GM12878 (cell line): ENCODE measurements around the gene OAS1. TPM values are rescaled to one million over a fixed set of nuclear protein-coding genes. Genes with fewer than 3 reads are reported as not detected.

ENCODE experiments used
- ATAC-seq: fragments of 200-7000 bp; cut with Tn5 transposase; 3 replicates; pipeline ENCODE4 v1.9.1; 2020; ENCODE audit warnings: mild to moderate bottlenecking, moderate library complexity
- BruUV-seq: library from RNA; stranded (reverse); fragments of 400-500 nt; replicated peaks from 2 replicates; lab custom pipeline; 2021; lab: Mats Ljungman, UMichigan
- CTCF ChIA-PET: fragments of 300-600 bp; sonication (Branson Sonifier 250); formaldehyde crosslinking; extraction: SDS; loops from one replicate; lab custom pipeline; 2021; ENCODE audit warnings: inconsistent platforms; lab: Yijun Ruan, JAX
- POLR2A ChIA-PET: fragments of 350-600 bp; formaldehyde crosslinking; extraction: SDS; loops from one replicate; lab custom pipeline; 2021; ENCODE audit warnings: inconsistent platforms; lab: Charles Lee
- RAD21 ChIA-PET: fragments of 300-600 bp; sonication (Branson Sonifier 250); formaldehyde crosslinking; loops from one replicate; lab custom pipeline; 2023; ENCODE audit warnings: antibody characterized with exemption; ENCODE audit not compliant: unreplicated experiment; lab: Charles Lee
- SMC1A ChIA-PET: fragments of 300-600 bp; sonication (Branson Sonifier 250); formaldehyde crosslinking; loops from one replicate; lab custom pipeline; 2023; ENCODE audit not compliant: unreplicated experiment, uncharacterized antibody; lab: Charles Lee
- DNase-seq: peaks from one replicate; pipeline ENCODE4 v3.0.0-alpha.2; 2011; ENCODE audit warnings: low read depth, low spot score
- FAIRE-seq: peaks from 3 replicates; lab custom pipeline; 2011; peaks lifted over from hg19 to GRCh38; lab: Jason Lieb, UNC
- H2AFZ ChIP-seq: 2 replicates; pipeline ENCODE4 v1.6.0; 2011; ENCODE audit warnings: low read depth, low read length, control low read depth; ENCODE audit not compliant: control insufficient read depth
- H3K27ac ChIP-seq: 2 replicates; pipeline ENCODE4 v1.5.1; 2011; ENCODE audit warnings: control low read depth; ENCODE audit not compliant: control insufficient read depth, insufficient read depth
- H3K27me3 ChIP-seq, 2 experiments: replicated peaks in 1 of 2; 2 replicates each; pipeline versions ENCODE4 v1.6.0 to v1.6.1; 2011; ENCODE audit warnings: low read length in 1 of 2; ENCODE audit not compliant: control insufficient read depth in 2 of 2, insufficient read depth in 2 of 2
- H3K36me3 ChIP-seq, 2 experiments: 2 replicates each; pipeline ENCODE4 v1.5.1; 2011; ENCODE audit warnings: low read length in 1 of 2; ENCODE audit not compliant: control insufficient read depth in 2 of 2, insufficient read depth in 2 of 2
- H3K4me1 ChIP-seq: 2 replicates; pipeline ENCODE4 v1.6.1; 2011; ENCODE audit warnings: mild to moderate bottlenecking, low read length, moderate library complexity, mixed read lengths; ENCODE audit not compliant: control insufficient read depth, insufficient read depth
- H3K4me2 ChIP-seq: 2 replicates; pipeline ENCODE4 v1.6.0; 2011; ENCODE audit warnings: control low read depth; ENCODE audit not compliant: control insufficient read depth, insufficient read depth
- H3K4me3 ChIP-seq: fragments of 200-600 bp; sonication (generic); 2 replicates; pipeline ENCODE4 v1.5.1; 2016
- H3K79me2 ChIP-seq: 2 replicates; pipeline ENCODE4 v1.6.0; 2011; ENCODE audit warnings: low read length; ENCODE audit not compliant: control insufficient read depth, insufficient read depth
- H3K9ac ChIP-seq: 2 replicates; pipeline ENCODE4 v1.8.0; 2011; ENCODE audit warnings: low read length, control low read depth, mixed read lengths; ENCODE audit not compliant: control insufficient read depth, insufficient read depth
- H3K9me3 ChIP-seq: replicated peaks from 3 replicates; pipeline ENCODE4 v1.5.1; 2011; ENCODE audit warnings: mild to moderate bottlenecking, low read length; ENCODE audit not compliant: control insufficient read depth, insufficient read depth
- H4K20me1 ChIP-seq: 2 replicates; pipeline ENCODE4 v1.6.0; 2011; ENCODE audit not compliant: control insufficient read depth, insufficient read depth
- ASH2L ChIP-seq: fragments of 300-600, 200-600 bp; sonication (generic); IDR thresholded peaks from 2 replicates; pipeline ENCODE4 v1.6.1; 2017; ENCODE audit warnings: low read depth, mild to moderate bottlenecking, borderline replicate concordance
- BHLHE40 ChIP-seq, 2 experiments: fragments of 450-650 bp in 1 of 2; IDR thresholded peaks; 2 replicates each; pipeline ENCODE4 v1.6.1; 2011 to 2017; ENCODE audit warnings: low read depth in 2 of 2, borderline replicate concordance in 1 of 2, improper control_type of control experiment in 1 of 2, low read length in 1 of 2, mild to moderate bottlenecking in 1 of 2
- DPF2 ChIP-seq: fragments of 450-650 bp; IDR thresholded peaks from 2 replicates; pipeline ENCODE4 v1.6.1; 2017; ENCODE audit warnings: mild to moderate bottlenecking
- EGR1 ChIP-seq, 2 experiments: IDR thresholded peaks; 1 replicate in 1 of 2; 2 replicates in 1 of 2; pipeline ENCODE4 v1.6.1; 2011 to 2012; ENCODE audit warnings: low read depth in 2 of 2, low read length in 2 of 2, borderline replicate concordance in 1 of 2, mild to moderate bottlenecking in 1 of 2, moderate library complexity in 1 of 2
- ESRRA ChIP-seq: IDR thresholded peaks from 2 replicates; pipeline ENCODE4 v1.6.1; 2012; ENCODE audit warnings: mild to moderate bottlenecking, low read length, improper control_type of control experiment
- POU2F2 ChIP-seq: IDR thresholded peaks from 3 replicates; pipeline ENCODE4 v1.6.1; 2011; ENCODE audit warnings: low read depth, mild to moderate bottlenecking, low read length, borderline replicate concordance
- RAD21 ChIP-seq: IDR thresholded peaks from 2 replicates; pipeline ENCODE4 v1.6.1; 2011; ENCODE audit warnings: mild to moderate bottlenecking, low read depth, low read length, moderate library complexity; ENCODE audit not compliant: insufficient read depth
- SIX5 ChIP-seq: IDR thresholded peaks from 2 replicates; pipeline ENCODE4 v1.6.1; 2011; ENCODE audit warnings: mild to moderate bottlenecking, low read depth, low read length, moderate library complexity; ENCODE audit not compliant: severe bottlenecking
- TARDBP ChIP-seq: IDR thresholded peaks from 2 replicates; pipeline ENCODE4 v1.6.1; 2016; ENCODE audit warnings: borderline replicate concordance
- YY1 ChIP-seq: IDR thresholded peaks from 2 replicates; pipeline ENCODE4 v1.6.1; 2011; ENCODE audit warnings: low read depth, mild to moderate bottlenecking, low read length
- ZNF207 ChIP-seq: fragments of 450-650 bp; IDR thresholded peaks from 2 replicates; pipeline ENCODE4 v1.6.1; 2014; ENCODE audit warnings: antibody characterized with exemption, mild to moderate bottlenecking, borderline replicate concordance
- WGBS: methylation state at CpG from one replicate; pipeline ENCODE4 v1.1.6; 2016; ENCODE audit warnings: low lambda C conversion rate; ENCODE audit not compliant: insufficient replicate concordance, insufficient coverage; ENCODE audit errors: missing lambda C conversion rate; 5-methylcytosine and 5-hydroxymethylcytosine counted together
- in situ Hi-C: fragments of 300-500 bp; cut with MboI; formaldehyde crosslinking; loops from 9 replicates; pipeline ENCODE4 v1.14.3; 2018; ENCODE audit warnings: mixed read lengths
- intact Hi-C: fragments of 100-400 bp; cut with micrococcal nuclease; formaldehyde crosslinking; loops from one replicate; pipeline ENCODE4 v1.14.2; 2022; ENCODE audit not compliant: unreplicated experiment
- polyA plus RNA-seq, 11 experiments: library from polyadenylated mRNA; depleted of rRNA in 4 of 11; unstranded in 6 of 11; stranded (reverse) in 5 of 11; fragments of >200 nt; fragmentation: Nextera tagmentation in 4 of 11; fragmentation: Illumina TruSeq in 1 of 11; extraction: Ambion mirVana in 4 of 11; extraction: Trizol in 1 of 11; gene quantifications; 1 replicate in 1 of 11; 2 replicates in 10 of 11; pipeline versions ENCODE4 v1.2.1 to v1.2.3, GENCODE V29; 2011 to 2016; ENCODE audit warnings: inconsistent platforms in 2 of 11, missing spikeins in 2 of 11, low read depth in 1 of 11
- total RNA-seq, 4 experiments: library from RNA; depleted of rRNA in 3 of 4; stranded (reverse); fragments of >200 nt in 3 of 4; fragmentation: Illumina TruSeq in 1 of 4; extraction: Trizol in 1 of 4; gene quantifications; 2 replicates each; pipeline versions ENCODE4 v1.2.1 to v1.2.3, GENCODE V29; 2013 to 2021
- TF ChIP-seq, protein P1 (sequence below): fragments of 150-350 bp; IDR thresholded peaks from 2 replicates; pipeline ENCODE4 v1.6.1; 2014; ENCODE audit warnings: mild to moderate bottlenecking, low read depth, low read length
- TF ChIP-seq, protein P2 (sequence below): fragments of 450-650 bp; IDR thresholded peaks from 2 replicates; pipeline ENCODE4 v1.6.1; 2016; ENCODE audit warnings: mild to moderate bottlenecking
- TF ChIP-seq, protein P3 (sequence below): fragments of 450-650 bp; IDR thresholded peaks from 2 replicates; pipeline ENCODE4 v1.6.1; 2014; ENCODE audit warnings: mild to moderate bottlenecking

Gene OAS1
- total and polyA plus RNA-seq, 10 of the 15 experiments (the other 5 are each of a cell fraction or from before 2014, with no cell fraction given): 44.7 to 287 (median 64.3) TPM

DNA sequence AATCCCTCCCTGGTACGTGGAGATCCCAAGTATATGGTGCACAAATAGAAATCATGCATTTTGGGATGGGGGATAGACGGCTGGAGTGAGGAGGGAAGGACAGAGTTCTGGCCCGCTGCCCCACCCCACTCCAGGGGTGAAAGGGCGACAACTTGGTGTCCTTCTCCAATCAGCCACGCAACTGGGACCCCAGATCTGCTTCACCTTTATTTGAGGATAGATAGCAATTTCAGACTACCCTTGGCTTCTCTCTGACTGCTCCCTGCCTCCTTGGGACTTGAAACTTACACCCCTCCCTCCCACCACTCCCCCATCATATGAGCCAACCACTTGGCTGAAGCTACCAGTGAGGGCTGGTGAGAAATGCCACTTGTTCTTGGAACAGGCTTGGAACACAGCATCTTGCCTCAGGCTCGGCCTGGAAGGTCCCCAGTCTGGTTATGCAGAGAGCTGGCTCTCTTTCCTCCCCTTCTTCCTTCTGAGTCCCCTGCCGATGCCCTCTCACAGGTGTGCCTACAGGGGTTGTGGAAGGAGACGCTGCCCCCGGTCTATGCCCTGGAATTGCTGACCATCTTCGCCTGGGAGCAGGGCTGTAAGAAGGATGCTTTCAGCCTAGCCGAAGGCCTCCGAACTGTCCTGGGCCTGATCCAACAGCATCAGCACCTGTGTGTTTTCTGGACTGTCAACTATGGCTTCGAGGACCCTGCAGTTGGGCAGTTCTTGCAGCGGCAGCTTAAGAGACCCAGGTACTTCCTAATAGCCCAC is 39.7 kb downstream of the OAS1 start:
- BruUV-seq: no TSS peak
- peaks cover 4% of the 10 kb centered on the region for H3K79me2 ChIP-seq
- no peaks in the 10 kb centered on the region for H4K20me1 ChIP-seq
- intact Hi-C loops: no loop called here
- H3K9me3 ChIP-seq: no peaks in the 10 kb centered on the region
- no peaks in the 10 kb centered on the region for H3K27me3 ChIP-seq
- ChIA-PET RAD21 (no interaction called here), CTCF (interaction anchor here (0.5 to 0.6 kb wide), 2 partner anchors 19 to 1473 kb away, joined by 3 to 5 read pairs; no protein-coding TSS in a partner anchor), SMC1A (no interaction called here), POLR2A (no interaction called here)
- H3K9ac ChIP-seq: no peak overlapping the region
- H3K4me1 ChIP-seq: no peaks in the 10 kb centered on the region
- H3K27ac ChIP-seq: no peak overlapping the region
- DNase-seq (no peak), FAIRE-seq (no peak), ATAC-seq (no peak)
- WGBS: 81% methylated on average over 13 of the region's 14 CpGs
- H2AFZ ChIP-seq: no peak overlapping the region
- H3K4me3 ChIP-seq: no peak overlapping the region
- no peak overlapping the region for H3K4me2 ChIP-seq
- in situ Hi-C loops: no loop called here
- peaks cover 0 to 15% of the 10 kb centered on the region in 2 experiments; a peak in 3 of 4 replicates for H3K36me3 ChIP-seq
- TF ChIP-seq EGR1 (IDR thresholded peaks at IDR 0.05; ENCODE audit: borderline replicate concordance in 1 of 2, low read depth in 2 of 2, low read length in 2 of 2) (no peak), RAD21 (no peak), BHLHE40 (IDR thresholded peaks at IDR 0.05; ENCODE audit: borderline replicate concordance in 1 of 2, low read depth in 2 of 2, low read length in 1 of 2) (no peak), ESRRA (no peak), TARDBP (no peak), YY1 (no peak), POU2F2 (no peak), SIX5 (no peak), ZNF207 (no peak), DPF2 (no peak), ASH2L (no peak)
- TF ChIP-seq, protein P1, sequence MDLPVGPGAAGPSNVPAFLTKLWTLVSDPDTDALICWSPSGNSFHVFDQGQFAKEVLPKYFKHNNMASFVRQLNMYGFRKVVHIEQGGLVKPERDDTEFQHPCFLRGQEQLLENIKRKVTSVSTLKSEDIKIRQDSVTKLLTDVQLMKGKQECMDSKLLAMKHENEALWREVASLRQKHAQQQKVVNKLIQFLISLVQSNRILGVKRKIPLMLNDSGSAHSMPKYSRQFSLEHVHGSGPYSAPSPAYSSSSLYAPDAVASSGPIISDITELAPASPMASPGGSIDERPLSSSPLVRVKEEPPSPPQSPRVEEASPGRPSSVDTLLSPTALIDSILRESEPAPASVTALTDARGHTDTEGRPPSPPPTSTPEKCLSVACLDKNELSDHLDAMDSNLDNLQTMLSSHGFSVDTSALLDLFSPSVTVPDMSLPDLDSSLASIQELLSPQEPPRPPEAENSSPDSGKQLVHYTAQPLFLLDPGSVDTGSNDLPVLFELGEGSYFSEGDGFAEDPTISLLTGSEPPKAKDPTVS: no peak
- TF ChIP-seq, protein P2, sequence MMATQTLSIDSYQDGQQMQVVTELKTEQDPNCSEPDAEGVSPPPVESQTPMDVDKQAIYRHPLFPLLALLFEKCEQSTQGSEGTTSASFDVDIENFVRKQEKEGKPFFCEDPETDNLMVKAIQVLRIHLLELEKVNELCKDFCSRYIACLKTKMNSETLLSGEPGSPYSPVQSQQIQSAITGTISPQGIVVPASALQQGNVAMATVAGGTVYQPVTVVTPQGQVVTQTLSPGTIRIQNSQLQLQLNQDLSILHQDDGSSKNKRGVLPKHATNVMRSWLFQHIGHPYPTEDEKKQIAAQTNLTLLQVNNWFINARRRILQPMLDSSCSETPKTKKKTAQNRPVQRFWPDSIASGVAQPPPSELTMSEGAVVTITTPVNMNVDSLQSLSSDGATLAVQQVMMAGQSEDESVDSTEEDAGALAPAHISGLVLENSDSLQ: no peak
- TF ChIP-seq, protein P3, sequence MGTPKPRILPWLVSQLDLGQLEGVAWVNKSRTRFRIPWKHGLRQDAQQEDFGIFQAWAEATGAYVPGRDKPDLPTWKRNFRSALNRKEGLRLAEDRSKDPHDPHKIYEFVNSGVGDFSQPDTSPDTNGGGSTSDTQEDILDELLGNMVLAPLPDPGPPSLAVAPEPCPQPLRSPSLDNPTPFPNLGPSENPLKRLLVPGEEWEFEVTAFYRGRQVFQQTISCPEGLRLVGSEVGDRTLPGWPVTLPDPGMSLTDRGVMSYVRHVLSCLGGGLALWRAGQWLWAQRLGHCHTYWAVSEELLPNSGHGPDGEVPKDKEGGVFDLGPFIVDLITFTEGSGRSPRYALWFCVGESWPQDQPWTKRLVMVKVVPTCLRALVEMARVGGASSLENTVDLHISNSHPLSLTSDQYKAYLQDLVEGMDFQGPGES: no peak
